NCI-H69 (cell line): ENCODE data around the gene RHBDD1.
A peak's percentile ranks its signal among the peaks of the same experiment; 100 is the strongest.

Experiments used
- DNase-seq: peaks from one replicate; lab custom pipeline; 2025; lab: John Stamatoyannopoulos, UW

The RHBDD1 gene

GRCh38 chr2:227035711-227036367, 200.0 kb downstream of the RHBDD1 start:
- DNase-seq: peak; percentile 37

GRCh38 chr2:227036527-227036926, 200.7 kb downstream of the RHBDD1 start:
- peak; percentile 60 for DNase-seq

GRCh38 chr2:227038550-227039189, 202.8 kb downstream of the RHBDD1 start:
- peak; percentile 59 for DNase-seq

- DNase-seq: no peak
Measured at GRCh38 chr2:227043981-227044380, 208.1 kb downstream of the RHBDD1 start.
